ENCODE data around the gene PXMP4. TPM values are rescaled to one million over a fixed set of nuclear protein-coding genes. Genes with fewer than 3 reads are reported as not detected.

PXMP4 gene
- total and polyA plus RNA-seq, 2 of the 4 experiments (the other 2 are of a cell fraction): 3.6 to 7.1 TPM

GRCh38 chr20:33666293-33667244 lies 53.5 kb downstream of the PXMP4 start, which contains the start of gene ACTL10 (continued):
- TF ChIP-seq CHD1 (IDR thresholded peaks at IDR 0.05; ENCODE audit: low read depth, low read length) (no peak), FOS (IDR thresholded peaks at IDR 0.05; ENCODE audit: low read depth, low read length) (no peak), MAZ (IDR thresholded peaks at IDR 0.05; ENCODE audit: borderline replicate concordance, low read depth, low read length) (peak; percentile 13; the same call in 1 of the 2 replicates), SMC3 (IDR thresholded peaks at IDR 0.05; ENCODE audit: low read depth, low read length) (peak; percentile 41)

GRCh38 chr20:33664762-33665144 lies 55.4 kb downstream of the PXMP4 start:
- no peak overlapping the region for H4K5ac ChIP-seq (ENCODE audit: low read depth, low read length)
- H3K9me3 ChIP-seq (ENCODE audit: control insufficient read depth, insufficient read depth, low read length): no peaks in the 10 kb centered on the region
- H2BK120ac ChIP-seq (ENCODE audit: low read depth, low read length): no peak overlapping the region
- H2AFZ ChIP-seq (replicated peaks; ENCODE audit: low read length, poor library complexity): peak overlapping the region; percentile 96
- peaks cover 7% of the 10 kb centered on the region for H3K36me3 ChIP-seq (ENCODE audit: control insufficient read depth, insufficient read depth, low read length)
- H3K56ac ChIP-seq (ENCODE audit: extremely low read depth, insufficient read depth, low read length): no peak overlapping the region
- no peaks in the 10 kb centered on the region for H3K27me3 ChIP-seq (ENCODE audit: control insufficient read depth, insufficient read depth, low read length)
- 0 out of 2 replicates have a peak, but pooled peaks cover 5% of the 10 kb centered on the region for H4K20me1 ChIP-seq (ENCODE audit: insufficient read depth, low read length)
- dilution Hi-C loops (cut with HindIII; ENCODE audit: low sequenced_read_pairs, unreplicated experiment) (no loop called here), in situ Hi-C loops (cut with MboI; ENCODE audit: low sequenced_read_pairs) (no loop called here), intact Hi-C loops (cut with micrococcal nuclease) (loop anchor here (5.0 to 10.0 kb wide), 2 partner anchors 68 to 150 kb away; partner anchors contain the start of genes CHMP4B and ZNF341)
- H3K9ac ChIP-seq (ENCODE audit: low read depth, low read length): no peak overlapping the region
- H3K27ac ChIP-seq (ENCODE audit: insufficient read depth, low read length): no peak overlapping the region
- no peak overlapping the region for H2BK5ac ChIP-seq (ENCODE audit: low read depth, low read length, poor library complexity, severe bottlenecking)
- peaks cover 10 to 55% of the 10 kb centered on the region in 2 experiments; a peak in 3 of 4 replicates for H3K79me1 ChIP-seq (ENCODE audit: low read depth in 1 of 2, low read length in 2 of 2)
- ATAC-seq (ENCODE audit: low read depth) (no peak), DNase-seq (no peak)
- TF ChIP-seq MAFK (IDR thresholded peaks at IDR 0.05; ENCODE audit: low read depth, low read length): peak; percentile 20; the same call in 1 of the 2 replicates
- TF ChIP-seq RCOR1 (IDR thresholded peaks at IDR 0.05; ENCODE audit: insufficient replicate concordance, low read length): no peak
- 100% methylated on average over 1 of the region's 2 CpGs; no CpG with 5 or more reads in 1 of the 2 experiments for WGBS, 2 experiments (ENCODE audit: extremely low coverage in 2 of 2, insufficient read length in 1 of 2)
- peak overlapping the region; percentile 36; the same call in 1 of the 2 replicates for H3K4ac ChIP-seq (ENCODE audit: low read depth, low read length)
- H3K4me3 ChIP-seq (ENCODE audit: insufficient read depth, low read depth, low read length): no peak overlapping the region
- H3K23ac ChIP-seq (ENCODE audit: low read depth, low read length): peak overlapping the region; percentile 100
- no peak overlapping the region for H3K18ac ChIP-seq (ENCODE audit: low read depth, low read length)
- H2BK20ac ChIP-seq (ENCODE audit: low read depth, low read length): no peak overlapping the region; the same call in 1 of the 2 replicates
- H2BK15ac ChIP-seq (ENCODE audit: low read depth, low read length): no peak overlapping the region
- no TSS peak for BruUV-seq (replicated peaks)
- H3K4me1 ChIP-seq (ENCODE audit: control insufficient read depth, insufficient read depth, low read length): peaks cover 19% of the 10 kb centered on the region
- H4K91ac ChIP-seq (ENCODE audit: insufficient read depth, low read depth, low read length): no peak overlapping the region
- H2AK5ac ChIP-seq (ENCODE audit: low read depth, low read length): peak overlapping the region; percentile 93; the same call in 1 of the 2 replicates
- no peak overlapping the region; the same call in 1 of the 2 replicates for H3K14ac ChIP-seq (replicated peaks; ENCODE audit: low read depth, low read length)
- peak overlapping the region; percentile 98 for H2AK9ac ChIP-seq (replicated peaks; ENCODE audit: low read depth, low read length, poor library complexity)
- peak overlapping the region in 1 of 2 experiments; percentile 99; a peak in 1 of 4 replicates for H4K8ac ChIP-seq (ENCODE audit: low read depth in 2 of 2, low read length in 2 of 2)
- ChIA-PET POLR2A (ENCODE audit: unreplicated experiment) (no interaction called here), CTCF (no interaction called here)
- no peak overlapping the region for H3K4me2 ChIP-seq (ENCODE audit: low read depth, low read length)
- peaks cover 26% of the 10 kb centered on the region for H3K9me1 ChIP-seq (ENCODE audit: insufficient read depth, low read length)
